ENCODE measurements around the gene ANKMY1.

GRCh38 chr2:240432820-240433801 is 124.7 kb downstream of the ANKMY1 start:
- TF ChIP-seq CTCF (IDR thresholded peaks at IDR 0.05): no peak
- TF ChIP-seq POLR2A (IDR thresholded peaks at IDR 0.05): no peak
- TF ChIP-seq POLR2AphosphoS5 (IDR thresholded peaks at IDR 0.05): no peak
- TF ChIP-seq EP300 (IDR thresholded peaks at IDR 0.05): no peak

Measured in stomach (tissue), 4 donors.